ENCODE results near the gene ZNF653. TPM values are rescaled to one million over a fixed set of nuclear protein-coding genes. Genes with fewer than 3 reads are reported as not detected.

Gene ZNF653
- total and polyA plus RNA-seq, 2 of the 8 experiments (the other 6 are each of a cell fraction or from before 2014, with no cell fraction given), result 7.0 to 7.9 TPM

GRCh38 chr19:11504502-11505031 lies 1.1 kb downstream of the ZNF653 start:
- Histone ChIP-seq H3K14ac (ENCODE audit: insufficient read length) (no peak overlapping the region), H3K79me2 (ENCODE audit: control insufficient read depth in 1 of 2, insufficient read depth in 2 of 2, low read length in 2 of 2) (no peaks in the 10 kb centered on the region; a peak in 1 of 4 replicates), H3K4me1 (replicated peaks in 1 of 4; ENCODE audit: control insufficient read depth in 3 of 4, insufficient read depth in 4 of 4, low read length in 3 of 4) (peaks cover 3 to 4% (median 4%) of the 10 kb centered on the region in 4 experiments; a peak in 6 of 7 replicates), H2BK120ac (replicated peaks; ENCODE audit: low read depth, low read length) (no peak overlapping the region), H3K23ac (ENCODE audit: insufficient read length) (no peak overlapping the region), H3K36me3 (ENCODE audit: control insufficient read depth in 2 of 4, insufficient read depth in 4 of 4, low read length in 3 of 4) (no peaks in the 10 kb centered on the region), H3K4ac (replicated peaks; ENCODE audit: insufficient read length, low read depth, low read length) (no peak overlapping the region), H4K91ac (replicated peaks; ENCODE audit: insufficient read length, low read length) (no peak overlapping the region), H2BK12ac (ENCODE audit: low read depth, low read length) (no peak overlapping the region), H2AK5ac (ENCODE audit: low read depth, low read length) (no peak overlapping the region), H3K27ac (ENCODE audit: low read depth, low read length) (no peak overlapping the region), H2BK15ac (ENCODE audit: low read length) (no peak overlapping the region), H3K18ac (ENCODE audit: extremely low read depth, low read length) (no peak overlapping the region), H2AFZ (ENCODE audit: low read length) (no peak overlapping the region; the same call in 1 of the 2 replicates), H3K79me1 (ENCODE audit: low read depth, low read length) (peaks cover 4% of the 10 kb centered on the region), H4K5ac (ENCODE audit: insufficient read length, low read depth, low read length) (peak overlapping the region; percentile 20), H3K4me2 (ENCODE audit: insufficient read depth in 1 of 2, low read depth in 2 of 2, low read length in 2 of 2) (peak overlapping the region; percentile 71 to 85), H4K8ac (ENCODE audit: extremely low read depth, insufficient read depth, low read length) (no peak overlapping the region), H3K23me2 (ENCODE audit: low read depth, low read length) (0 out of 2 replicates have a peak, but pooled peaks cover 2% of the 10 kb centered on the region), H3K27me3 (replicated peaks in 1 of 4; ENCODE audit: control insufficient read depth in 3 of 4, extremely low read depth in 1 of 4, insufficient read depth in 3 of 4, low read length in 3 of 4) (no peaks in the 10 kb centered on the region), H3K9me3 (ENCODE audit: insufficient read depth in 2 of 2, low read depth in 1 of 2, low read length in 1 of 2) (no peaks in the 10 kb centered on the region), H4K20me1 (replicated peaks in 1 of 2; ENCODE audit: control insufficient read depth in 1 of 2, insufficient read depth in 2 of 2, low read length in 2 of 2) (no peaks in the 10 kb centered on the region), H3K4me3 (ENCODE audit: extremely low read depth in 1 of 4, insufficient read depth in 2 of 4, low read depth in 3 of 4, low read length in 4 of 4) (peak overlapping the region; percentile 56 to 82 (median 64); a peak in 7 of 8 replicates), H3K56ac (replicated peaks; ENCODE audit: insufficient read length, low read depth, low read length) (no peak overlapping the region), H2BK5ac (ENCODE audit: low read depth, low read length) (no peak overlapping the region), H2BK20ac (ENCODE audit: low read length) (no peak overlapping the region), H3K9ac (replicated peaks in 1 of 4; ENCODE audit: extremely low read depth in 1 of 4, low read depth in 3 of 4, low read length in 3 of 4) (peak overlapping the region in 3 of 4 experiments; percentile 33 to 77 (median 42); a peak in 4 of 7 replicates)
- no peak for FAIRE-seq
- 76% methylated on average over 7 of the region's 7 CpGs; no CpG with 5 or more reads in 1 of the 2 experiments for WGBS, 2 experiments (ENCODE audit: extremely low coverage in 1 of 2, insufficient coverage in 1 of 2, insufficient read length in 1 of 2, insufficient replicate concordance in 2 of 2, low coverage in 1 of 2, low lambda C conversion rate in 2 of 2, missing lambda C conversion rate in 1 of 2)
- no peak for DNase-seq (ENCODE audit: low read depth in 1 of 2, low spot score in 2 of 2)
- ChIA-PET CTCF (ENCODE audit: partially characterized antibody) (interaction anchor here (1.0 kb wide), 1 partner anchor 39 kb away, joined by 3 read pairs; no protein-coding TSS in a partner anchor), POLR2A (ENCODE audit: partially characterized antibody) (interaction anchor here (0.7 to 2.8 kb wide), 5 partner anchors 13 to 124 kb away, joined by 3 to 7 read pairs (median 3); partner anchors contain the start of genes CNN1 and ELAVL3)
- TF ChIP-seq GABPA (IDR thresholded peaks at IDR 0.05; ENCODE audit: borderline replicate concordance, insufficient read depth, low read length), result no peak
- no peak for TF ChIP-seq EZH2 (IDR thresholded peaks at IDR 0.05; ENCODE audit: low read depth, low read length, severe bottlenecking)
- TF ChIP-seq HDAC2 (IDR thresholded peaks at IDR 0.05; ENCODE audit: borderline replicate concordance in 1 of 2, low read depth in 2 of 2, low read length in 2 of 2), result no peak
- no peak for TF ChIP-seq ATF3 (IDR thresholded peaks at IDR 0.05; ENCODE audit: insufficient read depth, low read depth, low read length)
- no peak for TF ChIP-seq RBBP5 (IDR thresholded peaks at IDR 0.05; ENCODE audit: borderline replicate concordance, low read depth, low read length)
- no peak for TF ChIP-seq EGR1 (IDR thresholded peaks at IDR 0.05; ENCODE audit: borderline replicate concordance, low read depth, low read length)
- no peak for TF ChIP-seq RXRA (IDR thresholded peaks at IDR 0.05; ENCODE audit: insufficient read depth, low read depth, low read length)
- TF ChIP-seq GTF2F1 (IDR thresholded peaks at IDR 0.05; ENCODE audit: borderline replicate concordance, low read depth, low read length), result no peak
- no peak for TF ChIP-seq KDM4A (IDR thresholded peaks at IDR 0.05; ENCODE audit: low read depth, low read length, severe bottlenecking)
- no peak for TF ChIP-seq CBX5 (IDR thresholded peaks at IDR 0.05; ENCODE audit: low read depth, low read length)
